KMS-11 (cell line): Measurements from ENCODE around the gene SCAPER.
"Not testable (repeated sequence)": the region's sequence is repeated elsewhere in the genome, so short reads cannot be mapped to it uniquely, and the experiment has no call there.

Source experiments
- H2AFZ ChIP-seq: fragments of 200-600 bp; sonication (generic); 2 replicates; pipeline ENCODE4 v1.6.1; 2016; ENCODE audit warnings: antibody characterized with exemption, mixed run types, low read depth
- H3K27ac ChIP-seq: fragments of 200-600 bp; sonication (generic); 2 replicates; pipeline ENCODE4 v1.6.1; 2016; ENCODE audit warnings: mild to moderate bottlenecking, mixed run types
- H3K27me3 ChIP-seq: fragments of 200-600 bp; sonication (generic); 2 replicates; pipeline ENCODE4 v1.6.1; 2017; ENCODE audit warnings: mild to moderate bottlenecking, low read depth, mixed run types, moderate library complexity; ENCODE audit not compliant: insufficient read depth
- H3K36me3 ChIP-seq: fragments of 200-600 bp; sonication (generic); 2 replicates; pipeline ENCODE4 v1.6.1; 2017; ENCODE audit warnings: mild to moderate bottlenecking, mixed run types; ENCODE audit not compliant: insufficient read depth
- H3K4me1 ChIP-seq: fragments of 200-600 bp; sonication (generic); 2 replicates; pipeline ENCODE4 v1.6.1; 2016; ENCODE audit warnings: mild to moderate bottlenecking, low read depth, mixed run types; ENCODE audit not compliant: poor library complexity, severe bottlenecking
- H3K4me2 ChIP-seq: fragments of 200-600 bp; sonication (generic); 2 replicates; pipeline ENCODE4 v1.7.0; 2016; ENCODE audit warnings: mild to moderate bottlenecking, mixed run types
- H3K4me3 ChIP-seq: fragments of 200-600 bp; sonication (generic); IDR thresholded peaks from 2 replicates; pipeline ENCODE4 v1.6.1; 2017; ENCODE audit warnings: low read depth, low read length, mixed read lengths; ENCODE audit not compliant: insufficient read depth
- H3K79me2 ChIP-seq: fragments of 200-600 bp; sonication (generic); 2 replicates; pipeline ENCODE4 v1.6.1; 2016; ENCODE audit warnings: low read depth, mixed run types; ENCODE audit not compliant: insufficient read depth
- H3K9ac ChIP-seq: fragments of 200-600 bp; sonication (generic); 2 replicates; pipeline ENCODE4 v1.6.1; 2016; ENCODE audit warnings: mild to moderate bottlenecking, mixed run types
- H4K20me1 ChIP-seq: fragments of 200-600 bp; sonication (generic); 2 replicates; pipeline ENCODE4 v1.6.1; 2016; ENCODE audit warnings: mild to moderate bottlenecking, mixed run types; ENCODE audit not compliant: insufficient read depth
- CTCF ChIP-seq: fragments of 200-600 bp; sonication (generic); conservative IDR thresholded peaks from 2 replicates; pipeline ENCODE4 v1.6.1; 2017; ENCODE audit warnings: low read depth, mild to moderate bottlenecking, antibody characterized with exemption, low read length, moderate library complexity, mixed read lengths

The SCAPER gene

DNA sequence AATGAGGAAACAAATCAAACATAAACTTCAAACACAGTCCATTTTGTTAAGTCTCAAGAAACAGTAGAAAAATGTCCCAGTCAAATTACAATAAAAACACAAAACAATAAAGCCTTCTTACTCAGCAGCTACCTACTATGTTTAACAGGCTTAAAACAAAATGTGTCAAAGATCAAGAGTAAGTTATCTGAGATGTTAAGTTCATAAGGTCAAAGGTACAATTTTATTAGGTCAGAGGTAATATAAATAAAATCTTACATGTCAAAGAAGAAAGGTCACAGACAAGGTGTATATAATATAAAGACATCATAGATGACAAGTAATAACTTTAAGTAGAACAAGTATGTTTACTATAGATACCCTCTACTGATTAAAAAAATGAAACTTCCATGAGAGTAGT is 208.3 kb downstream of the SCAPER start:
- Histone ChIP-seq H3K79me2 (no peaks in the 10 kb centered on the region), H3K4me3 (no peak overlapping the region), H2AFZ (no peak overlapping the region), H4K20me1 (no peaks in the 10 kb centered on the region), H3K36me3 (no peaks in the 10 kb centered on the region), H3K9ac (no peak overlapping the region), H3K4me2 (no peak overlapping the region), H3K27me3 (no peaks in the 10 kb centered on the region), H3K4me1 (no peaks in the 10 kb centered on the region), H3K27ac (no peak overlapping the region)
- TF ChIP-seq CTCF, result no peak

DNA sequence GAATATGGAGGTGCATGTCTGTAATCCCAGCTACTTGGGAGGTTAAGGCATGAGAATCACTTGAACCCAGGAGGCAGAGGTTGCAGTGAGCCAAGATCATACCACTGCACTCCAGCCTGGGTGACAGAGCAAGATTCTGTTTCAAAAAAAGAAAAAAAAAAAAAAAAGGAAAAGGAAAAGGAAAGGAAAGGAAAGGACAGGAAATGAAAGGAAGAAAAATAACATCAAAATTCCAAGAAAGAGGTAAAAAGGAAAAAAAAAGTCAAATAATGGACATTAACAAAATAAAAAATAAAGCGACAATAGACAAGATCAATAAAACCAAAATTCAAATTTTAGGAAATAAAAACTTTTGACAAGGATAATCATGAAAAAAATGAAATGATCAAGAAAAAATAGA is 212.6 kb downstream of the SCAPER start:
- not testable (repeated sequence) for H3K27me3 ChIP-seq, H3K9ac ChIP-seq, H4K20me1 ChIP-seq, H3K36me3 ChIP-seq, H3K4me1 ChIP-seq, H3K79me2 ChIP-seq, H3K4me2 ChIP-seq, H3K4me3 ChIP-seq, H3K27ac ChIP-seq, H2AFZ ChIP-seq

- not testable (repeated sequence) for H3K27ac ChIP-seq, H3K4me2 ChIP-seq, H3K79me2 ChIP-seq, H3K36me3 ChIP-seq, H3K27me3 ChIP-seq, H3K4me3 ChIP-seq, H3K4me1 ChIP-seq, H3K9ac ChIP-seq, H2AFZ ChIP-seq, H4K20me1 ChIP-seq
Observed at GRCh38 chr15:76687592-76687991, 217.5 kb downstream of the SCAPER start.

GRCh38 chr15:76684002-76684401 is 221.1 kb downstream of the SCAPER start:
- Histone ChIP-seq H3K4me1 (no peaks in the 10 kb centered on the region), H4K20me1 (no peaks in the 10 kb centered on the region), H3K27me3 (no peaks in the 10 kb centered on the region), H3K27ac (no peak overlapping the region), H3K36me3 (no peaks in the 10 kb centered on the region), H3K4me3 (no peak overlapping the region), H3K9ac (no peak overlapping the region), H2AFZ (no peak overlapping the region), H3K4me2 (no peak overlapping the region), H3K79me2 (no peaks in the 10 kb centered on the region)
- no peak for TF ChIP-seq CTCF

DNA sequence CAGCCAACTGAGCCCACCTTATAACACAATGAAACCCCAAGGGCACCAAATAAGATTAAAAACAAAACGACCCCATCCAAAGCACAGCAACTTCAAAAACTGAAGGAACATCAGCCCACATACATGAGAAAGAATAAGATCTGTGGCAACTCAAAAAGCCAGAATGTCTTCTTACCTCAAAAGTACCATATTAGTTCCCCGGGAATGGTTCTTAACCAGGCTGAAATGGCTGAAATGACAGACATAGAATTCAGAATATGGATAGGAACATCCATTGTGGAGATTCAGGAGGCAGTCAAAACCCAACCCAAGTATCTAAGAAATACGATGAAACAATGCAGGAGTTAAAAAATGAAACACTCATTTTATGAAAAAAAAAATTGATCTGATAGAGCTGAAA is 222.3 kb downstream of the SCAPER start:
- no peak overlapping the region for H2AFZ ChIP-seq
- no peaks in the 10 kb centered on the region for H3K79me2 ChIP-seq
- H3K27me3 ChIP-seq, result no peaks in the 10 kb centered on the region
- H3K9ac ChIP-seq, result no peak overlapping the region
- no peaks in the 10 kb centered on the region for H4K20me1 ChIP-seq
- H3K4me3 ChIP-seq, result no peak overlapping the region
- no peak overlapping the region for H3K4me2 ChIP-seq
- TF ChIP-seq CTCF, result no peak
- H3K36me3 ChIP-seq, result no peaks in the 10 kb centered on the region
- no peak overlapping the region for H3K27ac ChIP-seq
- H3K4me1 ChIP-seq, result no peaks in the 10 kb centered on the region
